Measurements from ENCODE around the gene BGN.

Gene BGN

GRCh38 chrX:153526801-153527200, 32.0 kb downstream of the BGN start:
- DNase-seq (ENCODE audit: low read depth, low spot score): no peak

- no peak for DNase-seq (ENCODE audit: low read depth, low spot score)
These were observed 32.4 kb downstream of the BGN start for GRCh38 chrX:153527208-153527607.

DNA sequence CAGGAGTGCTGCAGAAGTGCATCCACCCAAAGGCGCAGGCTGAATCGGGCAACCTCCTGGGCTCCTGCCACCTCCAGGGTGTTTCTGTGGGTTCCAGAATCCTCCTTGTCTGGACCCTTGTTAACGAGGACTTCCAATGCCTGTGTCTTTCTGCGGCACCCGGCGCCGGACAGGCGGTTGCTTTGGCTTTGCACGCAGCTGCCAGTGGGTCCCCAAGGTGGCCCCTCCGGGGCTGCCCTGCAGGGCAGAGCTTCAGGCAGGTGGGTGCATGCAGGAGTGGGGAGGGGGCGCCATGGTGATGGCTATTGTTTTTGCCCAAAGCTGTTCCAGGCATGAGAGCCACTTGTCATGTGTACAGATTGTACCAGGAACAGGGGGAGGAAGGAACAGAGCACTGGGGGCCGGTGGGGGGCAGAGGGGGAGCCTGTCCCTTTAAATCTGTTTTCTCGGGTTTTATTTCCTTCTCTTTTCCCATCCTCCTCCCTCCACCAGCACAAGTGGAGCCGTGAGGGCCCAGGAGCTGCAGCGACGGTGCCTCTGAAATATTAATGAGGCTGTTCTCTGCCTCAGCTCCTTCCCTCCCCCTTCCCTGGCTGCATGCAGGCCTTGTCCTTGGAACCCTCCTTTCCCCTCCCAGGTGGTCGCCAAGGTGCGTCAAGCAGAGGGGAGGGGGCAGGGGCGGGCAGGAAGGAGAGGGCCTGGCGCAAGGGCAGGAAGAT, 35.8 kb downstream of the BGN start:
- no peak for DNase-seq (ENCODE audit: low read depth, low spot score)

DNA sequence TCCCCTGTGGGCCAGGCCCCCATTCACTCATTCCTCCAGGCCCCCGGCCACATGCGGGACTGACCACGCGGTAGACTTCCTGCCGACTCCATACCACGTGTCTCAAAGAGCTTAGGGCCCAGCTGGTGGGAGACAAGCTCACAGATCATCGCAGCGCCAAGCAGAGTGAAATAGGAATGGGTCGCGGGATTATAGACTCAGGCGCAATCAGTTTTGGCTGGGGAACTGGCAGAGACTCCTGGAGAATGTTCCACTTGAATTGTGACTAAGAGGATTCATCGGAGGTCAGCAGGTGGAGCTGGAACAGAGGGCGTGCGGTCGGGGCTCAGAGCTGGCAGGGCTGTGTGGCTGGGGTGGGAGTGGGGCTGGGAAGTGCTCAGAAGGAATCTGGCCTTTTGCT, 38.3 kb downstream of the BGN start:
- DNase-seq (ENCODE audit: low read depth, low spot score): no peak

DNA sequence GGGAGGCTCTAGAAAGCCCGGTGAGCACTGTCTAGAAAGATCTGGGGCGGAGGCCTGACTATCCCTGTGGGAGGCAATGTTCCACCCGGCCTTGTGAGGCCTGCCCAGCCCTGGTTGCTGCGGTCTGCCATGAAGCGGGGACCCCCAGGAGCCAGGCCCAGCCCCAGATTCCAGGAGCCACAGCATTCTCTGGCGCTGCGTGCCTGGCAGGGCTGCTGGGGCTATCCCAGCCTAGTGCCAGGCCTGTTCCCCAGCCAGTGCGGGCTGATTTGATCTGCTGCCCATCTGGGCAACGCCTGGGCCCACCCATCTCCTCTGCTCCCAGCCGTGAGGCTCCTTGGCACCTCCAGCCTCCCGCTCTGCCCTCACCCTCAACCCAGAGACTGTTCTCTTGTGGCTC, 42.3 kb downstream of the BGN start:
- no peak for DNase-seq (ENCODE audit: low read depth, low spot score)

DNA sequence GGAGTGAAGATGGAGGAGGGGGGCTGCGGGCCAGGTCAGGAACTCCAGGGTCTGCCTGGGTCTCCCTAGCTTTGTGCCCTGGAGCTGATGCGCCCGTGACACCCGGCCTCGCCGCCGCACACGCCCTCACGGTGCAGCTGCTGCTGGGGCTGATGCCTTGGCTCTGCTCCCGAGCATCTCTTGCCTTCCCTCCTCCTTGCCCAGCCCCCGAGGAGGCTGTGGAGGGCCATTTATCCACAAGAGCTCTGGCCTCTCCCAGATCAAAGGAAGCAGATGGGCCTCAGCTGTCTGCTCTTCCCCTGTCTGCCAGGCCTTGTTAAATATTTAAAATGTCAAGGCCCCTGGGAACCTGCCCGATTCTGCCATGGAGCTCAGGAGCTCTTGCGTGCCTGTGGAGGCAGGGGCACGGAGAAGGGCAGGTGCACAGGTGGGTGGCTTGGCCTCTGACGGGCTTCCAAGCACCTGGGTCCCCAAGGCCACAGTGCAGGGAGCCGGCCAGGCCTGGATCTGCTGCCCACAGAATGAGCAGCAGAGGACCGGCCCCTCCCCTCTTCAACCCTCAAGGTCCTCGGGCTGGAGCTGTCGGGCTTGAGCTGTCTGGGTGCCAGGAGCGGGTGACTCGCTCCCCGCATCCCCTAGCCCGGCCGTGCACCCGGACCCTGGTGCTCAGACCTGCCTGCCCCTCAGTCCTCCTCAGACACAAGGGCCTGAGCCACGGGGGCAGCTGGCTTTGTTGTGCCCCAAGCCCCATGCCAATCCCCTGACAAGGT, 42.9 kb downstream of the BGN start:
- no peak for DNase-seq (ENCODE audit: low read depth, low spot score)

DNA sequence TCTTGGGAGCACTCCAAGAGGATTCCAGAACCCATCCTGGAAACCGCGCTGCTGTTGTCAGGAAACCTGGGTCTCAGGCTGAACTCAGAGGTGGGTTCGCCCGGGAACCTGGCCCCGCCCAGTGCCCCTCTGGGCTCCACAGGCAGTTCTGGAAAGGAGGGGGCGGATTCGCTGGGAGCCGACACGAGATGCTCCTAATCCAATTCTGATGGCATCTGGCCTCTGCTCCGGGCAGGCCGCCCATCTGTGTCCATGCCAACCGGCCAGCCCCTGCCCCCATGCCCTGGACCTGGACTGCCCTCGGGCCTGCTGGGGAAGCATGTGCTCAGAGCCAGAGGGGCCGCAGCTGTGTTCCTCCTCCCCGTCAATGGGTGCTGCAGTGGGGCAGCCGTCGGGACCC, 43.6 kb downstream of the BGN start:
- DNase-seq (ENCODE audit: low read depth, low spot score): no peak

DNA sequence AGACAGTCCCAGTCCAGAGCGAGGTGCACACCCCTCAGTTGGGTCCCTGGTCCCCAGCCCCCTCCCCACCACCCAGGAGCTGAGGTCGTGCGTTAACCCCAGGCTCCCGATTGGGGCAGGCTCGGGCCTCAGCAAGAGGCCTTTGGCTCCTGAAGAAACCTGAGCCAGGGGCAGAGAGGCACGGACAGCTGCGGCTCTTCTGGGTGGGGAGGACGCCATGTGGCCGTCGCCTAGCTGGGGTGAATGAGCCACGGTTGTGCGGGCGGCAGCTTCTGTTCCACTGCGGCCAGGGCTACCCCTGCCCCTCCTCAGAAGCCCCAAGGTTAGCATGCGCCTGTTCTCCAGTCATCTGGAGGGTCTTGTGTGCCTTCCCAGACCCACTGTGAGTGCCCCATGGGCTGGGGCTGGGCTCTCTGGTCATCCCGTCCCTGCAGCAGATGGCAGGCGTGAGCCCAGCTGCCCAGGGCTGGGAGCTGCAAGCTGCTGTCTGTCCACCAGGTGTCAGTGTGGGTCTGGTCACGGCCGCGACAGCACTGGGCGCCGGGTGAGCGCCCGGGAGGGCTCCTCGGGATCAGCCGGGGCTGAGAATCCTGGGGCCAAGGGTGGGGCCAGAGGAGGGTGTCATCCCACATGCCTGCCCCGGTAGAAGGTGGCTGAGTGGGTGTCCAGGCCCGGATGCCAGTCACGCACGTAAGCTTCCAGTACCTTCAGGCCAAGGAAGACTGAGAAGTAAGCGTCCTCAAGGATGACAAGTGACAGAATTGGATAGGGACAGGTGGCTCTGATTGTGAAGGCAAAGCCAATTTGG, 44.6 kb downstream of the BGN start:
- peak; percentile 16 for DNase-seq (ENCODE audit: low read depth, low spot score)

GRCh38 chrX:153539979-153540358, 45.2 kb downstream of the BGN start:
- DNase-seq (ENCODE audit: low read depth, low spot score): no peak

GRCh38 chrX:153544727-153545126, 49.9 kb downstream of the BGN start:
- no peak for DNase-seq (ENCODE audit: low read depth, low spot score)

GRCh38 chrX:153546386-153546785, 51.6 kb downstream of the BGN start:
- no peak for DNase-seq (ENCODE audit: low read depth, low spot score)

GRCh38 chrX:153547195-153547594, 52.4 kb downstream of the BGN start:
- no peak for DNase-seq (ENCODE audit: low read depth, low spot score)

GRCh38 chrX:153549231-153549630, 54.5 kb downstream of the BGN start:
- no peak for DNase-seq (ENCODE audit: low read depth, low spot score)

DNA sequence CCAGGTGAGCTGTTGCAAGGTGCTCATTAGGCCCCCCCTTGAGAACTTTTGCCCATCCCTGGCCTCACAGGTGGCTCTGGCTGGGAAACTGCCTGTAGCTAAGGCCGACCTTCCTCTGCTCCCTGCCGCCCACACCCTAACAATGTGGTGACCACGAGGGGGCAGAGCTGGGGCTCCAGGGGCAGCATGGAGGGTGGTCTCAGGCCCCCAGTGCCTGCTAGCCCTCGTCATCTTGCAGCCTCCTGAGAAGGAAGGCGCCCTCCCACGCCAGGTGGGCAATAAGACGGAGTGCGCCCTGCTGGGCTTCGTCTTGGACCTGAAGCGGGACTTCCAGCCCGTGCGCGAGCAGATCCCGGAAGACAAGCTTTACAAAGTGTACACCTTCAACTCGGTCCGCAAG, 55.0 kb downstream of the BGN start:
- no peak for DNase-seq (ENCODE audit: low read depth, low spot score)

DNA sequence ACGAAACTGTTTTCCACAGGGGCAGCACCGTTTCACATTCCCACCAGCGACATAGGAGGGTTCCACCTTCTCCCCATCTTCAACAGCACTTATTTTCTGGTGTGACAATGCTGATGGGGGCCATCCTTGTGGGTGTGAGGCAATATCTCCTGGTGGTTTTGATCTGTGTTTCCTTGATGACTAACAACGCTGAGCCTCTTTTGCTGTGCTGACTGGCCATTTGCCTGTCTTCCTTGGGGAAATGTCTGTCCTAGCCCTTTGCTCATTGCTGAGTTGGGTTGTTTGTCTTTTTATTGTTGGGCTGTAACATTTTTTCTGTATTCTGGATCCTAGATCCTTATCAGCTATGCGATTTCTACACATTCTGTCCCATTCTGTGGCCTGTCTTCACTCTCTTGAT, 56.4 kb downstream of the BGN start:
- no peak for DNase-seq (ENCODE audit: low read depth, low spot score)

- DNase-seq (ENCODE audit: low read depth, low spot score): peak; percentile 13
These were observed 59.9 kb downstream of the BGN start for GRCh38 chrX:153554519-153555167.

DNA sequence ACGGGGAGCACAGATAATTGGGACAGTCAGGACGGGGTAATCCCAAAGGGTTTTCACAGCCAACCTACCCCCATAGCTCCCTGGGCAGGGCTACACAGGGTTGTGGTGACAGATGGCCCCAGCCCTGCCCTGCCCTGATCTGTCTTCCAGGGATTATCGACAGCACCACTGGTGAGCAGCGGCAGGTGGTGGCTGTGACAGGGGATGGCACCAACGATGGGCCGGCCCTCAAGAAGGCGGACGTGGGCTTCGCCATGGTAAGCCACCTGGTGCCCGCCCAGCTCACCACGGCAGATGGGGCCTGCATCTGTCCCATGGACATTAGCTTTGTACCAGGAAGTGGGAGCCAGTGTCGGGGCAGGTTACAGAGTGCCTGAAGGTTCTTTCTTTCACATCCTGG, 62.0 kb downstream of the BGN start:
- no peak for DNase-seq (ENCODE audit: low read depth, low spot score)

GRCh38 chrX:153557618-153558355, 63.0 kb downstream of the BGN start:
- no peak for DNase-seq (ENCODE audit: low read depth, low spot score)
